HG03432 (cell line): Measurements from ENCODE around the gene DCDC2.
A peak's percentile ranks its signal among the peaks of the same experiment; 100 is the strongest.
"Not testable (repeated sequence)": the region's sequence is repeated elsewhere in the genome, so short reads cannot be mapped to it uniquely, and the experiment has no call there.

Experiments
- ATAC-seq: cut with Tn5 transposase; IDR thresholded peaks from one replicate; pipeline ENCODE4 v1.9.1; 2021; ENCODE audit warnings: mild to moderate bottlenecking, moderate library complexity; ENCODE audit not compliant: unreplicated experiment

Gene DCDC2

DNA sequence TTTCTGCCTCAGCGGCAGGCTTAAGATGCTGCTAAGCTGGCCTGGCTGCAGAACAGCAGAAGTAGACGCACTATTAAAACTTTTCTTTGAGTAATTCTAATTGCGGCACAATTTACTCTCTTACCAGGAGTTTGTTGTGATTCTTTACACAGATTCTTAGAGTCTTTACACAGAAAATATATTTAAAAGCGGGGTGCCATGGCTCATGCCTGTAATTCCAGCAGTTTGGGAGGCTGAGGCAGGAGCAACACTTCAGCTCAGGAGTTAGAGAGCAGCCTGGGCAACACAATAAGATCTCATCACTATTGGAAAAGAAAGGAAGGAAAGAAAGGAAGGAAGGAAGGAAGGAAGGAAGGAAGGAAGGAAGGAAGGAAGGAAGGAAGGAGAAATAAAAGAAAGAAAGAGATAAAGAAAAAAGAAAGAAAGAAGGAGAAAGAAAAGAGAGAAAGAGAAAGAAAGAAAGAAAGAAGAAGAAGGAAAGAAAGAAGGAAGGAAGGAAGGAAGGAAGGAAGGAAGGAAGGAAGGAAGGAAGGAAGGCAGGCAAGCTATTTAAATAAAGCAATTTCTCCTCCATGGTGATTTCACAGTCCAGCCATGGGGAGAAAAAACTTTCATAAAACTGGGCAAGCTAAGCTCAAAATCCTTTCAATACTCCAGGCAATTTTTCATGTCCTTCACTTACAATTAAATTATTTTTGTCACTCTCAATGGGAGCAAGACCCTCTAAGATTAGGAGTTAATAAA is 23.8 kb upstream of the DCDC2 start:
- no peak for ATAC-seq

DNA sequence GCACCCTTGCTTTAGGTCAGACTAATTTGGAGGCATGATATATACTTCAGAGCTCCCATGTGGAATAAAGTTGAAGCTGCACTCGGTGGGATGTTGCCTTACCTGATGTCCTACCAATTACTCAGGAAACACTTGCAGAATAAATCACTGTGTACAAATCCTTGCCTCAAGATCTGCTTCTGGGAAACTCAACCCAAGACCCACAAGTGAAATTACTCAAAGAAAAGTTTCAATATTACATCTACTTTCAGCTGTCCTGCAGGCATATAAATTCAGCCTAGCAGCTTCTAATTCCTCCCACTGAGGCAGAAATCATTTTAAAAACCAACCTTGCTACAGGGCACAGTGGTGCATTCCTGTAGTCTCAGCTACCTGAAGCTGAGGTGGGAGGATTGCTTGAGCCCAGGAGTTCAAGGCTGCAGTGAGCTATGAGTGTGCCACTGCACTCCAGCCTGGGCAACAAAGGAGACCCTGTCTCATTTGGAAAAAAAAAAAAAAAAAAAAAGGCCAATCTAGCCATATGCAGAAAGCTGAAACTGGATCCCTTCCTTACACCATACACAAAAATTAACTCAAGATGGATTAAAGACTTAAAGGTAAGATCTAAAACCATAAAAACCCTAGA is 20.7 kb upstream of the DCDC2 start:
- ATAC-seq, result peak; percentile 51

GRCh38 chr6:24376871-24377270 is 19.0 kb upstream of the DCDC2 start:
- no peak for ATAC-seq

- ATAC-seq, result no peak
Observed at GRCh38 chr6:24374612-24375011, 16.8 kb upstream of the DCDC2 start.

GRCh38 chr6:24365103-24365633 is 7.3 kb upstream of the DCDC2 start:
- ATAC-seq, result not testable (repeated sequence)

DNA sequence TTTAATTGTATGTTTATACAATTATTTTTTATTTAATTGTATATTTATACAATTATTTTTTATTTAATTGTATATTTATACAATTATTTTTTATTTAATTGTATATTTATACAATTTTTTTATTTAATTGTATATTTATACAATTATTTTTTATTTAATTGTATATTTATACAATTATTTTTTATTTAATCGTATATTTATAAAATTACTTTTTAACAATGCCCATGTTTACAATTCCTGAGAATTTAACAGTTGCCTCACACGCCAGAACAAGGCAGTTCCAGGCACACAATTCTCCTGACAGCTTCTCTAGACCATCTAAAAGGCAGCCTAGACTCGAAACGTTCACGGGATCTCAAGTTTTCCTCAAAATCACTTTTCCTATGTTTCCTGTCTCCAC is 4.5 kb upstream of the DCDC2 start:
- ATAC-seq, result not testable (repeated sequence)

DNA sequence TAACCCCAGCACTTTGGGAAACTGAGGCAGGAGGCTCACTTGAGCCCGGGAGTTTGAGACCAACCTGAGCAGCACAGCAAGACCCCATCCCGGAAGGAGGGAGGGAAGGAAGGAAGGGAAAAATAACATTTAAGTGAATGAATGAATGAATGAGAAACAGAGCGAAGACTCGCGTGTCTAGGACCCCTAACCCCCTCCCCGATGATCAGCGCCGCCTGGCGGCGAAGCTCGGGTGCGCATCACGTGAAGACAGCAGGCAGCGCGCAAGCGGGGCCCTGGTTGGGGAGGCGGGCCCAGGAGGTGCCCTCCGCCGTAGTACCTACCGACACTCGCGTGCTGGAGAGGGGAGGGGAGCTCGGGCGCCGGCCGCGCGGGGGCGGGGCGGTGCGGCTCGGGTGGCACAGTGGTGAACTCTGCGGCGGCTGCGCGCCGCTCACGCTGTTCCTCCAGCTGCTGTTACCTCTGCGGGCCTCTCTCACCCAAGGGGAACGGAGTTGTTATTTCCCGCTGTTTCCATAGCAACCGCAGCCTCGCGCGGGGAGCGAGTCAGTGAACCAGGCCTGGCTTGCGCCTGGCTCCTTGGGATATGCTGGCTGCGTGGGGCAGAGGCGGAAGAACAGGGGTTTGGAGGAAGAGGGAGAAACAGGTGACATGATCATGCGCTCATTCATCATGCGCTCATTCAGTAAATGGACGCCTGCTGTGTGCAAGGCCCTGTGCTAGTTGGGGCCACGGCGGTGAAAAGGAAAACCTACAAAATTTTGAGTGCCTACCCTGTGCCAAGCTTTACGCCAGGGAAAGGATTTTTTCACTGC is 2.0 kb upstream of the DCDC2 start:
- ATAC-seq, result peak; percentile 89

GRCh38 chr6:24358219-24358821 is 461 bp upstream of the DCDC2 start:
- no peak for ATAC-seq

DNA sequence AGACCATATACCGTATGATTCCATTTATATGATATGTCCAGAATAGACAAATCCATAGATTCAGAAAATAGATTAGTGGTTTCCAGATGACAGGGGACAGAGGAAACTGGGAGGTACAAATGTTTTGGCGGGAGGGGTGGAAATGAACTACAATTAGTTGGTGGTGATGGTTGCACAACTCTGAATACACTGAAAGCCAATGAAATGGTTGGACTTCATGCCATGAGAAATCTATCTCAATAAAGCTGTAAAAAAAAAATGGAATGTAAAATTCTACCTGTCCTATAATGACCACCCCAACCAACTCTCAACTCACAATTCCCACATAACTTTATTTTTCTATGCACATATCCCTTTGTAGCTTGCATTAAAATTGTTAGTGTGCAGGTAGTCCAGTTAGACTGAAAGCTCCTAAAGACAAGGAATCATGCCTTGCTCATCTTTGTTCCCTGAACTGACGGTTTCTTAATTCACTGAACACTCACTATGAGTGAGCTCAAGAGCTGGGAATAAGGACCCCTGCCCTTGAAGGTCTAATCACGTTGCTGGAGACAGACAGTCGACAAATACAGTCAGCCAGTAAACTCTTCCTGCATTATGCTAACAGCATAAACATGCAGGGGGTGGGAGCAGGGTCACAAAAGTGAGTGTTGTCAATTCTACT is 1.4 kb downstream of the DCDC2 start:
- no peak for ATAC-seq

DNA sequence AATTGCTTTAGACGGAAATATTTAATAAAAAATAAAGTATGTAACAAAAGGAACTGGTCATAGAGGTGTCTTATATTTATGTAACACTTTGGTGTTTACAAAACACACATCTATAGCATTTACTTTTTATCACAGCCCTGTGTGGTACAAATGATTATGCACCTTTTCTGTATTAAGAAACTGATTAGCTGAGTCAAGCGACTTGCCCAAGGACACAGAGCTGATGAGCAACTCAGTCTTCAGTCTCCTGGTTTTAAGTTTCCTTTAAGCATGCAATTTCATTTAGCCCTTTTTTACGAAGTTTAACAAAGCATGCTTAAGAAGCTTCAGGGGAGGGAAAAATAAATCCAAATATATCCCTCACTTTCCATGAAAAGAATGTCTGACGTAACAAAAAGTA is 2.5 kb downstream of the DCDC2 start:
- no peak for ATAC-seq

GRCh38 chr6:24353861-24354260 is 4.0 kb downstream of the DCDC2 start:
- no peak for ATAC-seq

GRCh38 chr6:24352434-24352833 is 5.4 kb downstream of the DCDC2 start:
- ATAC-seq, result no peak

GRCh38 chr6:24344976-24345375 is 12.9 kb downstream of the DCDC2 start:
- no peak for ATAC-seq

DNA sequence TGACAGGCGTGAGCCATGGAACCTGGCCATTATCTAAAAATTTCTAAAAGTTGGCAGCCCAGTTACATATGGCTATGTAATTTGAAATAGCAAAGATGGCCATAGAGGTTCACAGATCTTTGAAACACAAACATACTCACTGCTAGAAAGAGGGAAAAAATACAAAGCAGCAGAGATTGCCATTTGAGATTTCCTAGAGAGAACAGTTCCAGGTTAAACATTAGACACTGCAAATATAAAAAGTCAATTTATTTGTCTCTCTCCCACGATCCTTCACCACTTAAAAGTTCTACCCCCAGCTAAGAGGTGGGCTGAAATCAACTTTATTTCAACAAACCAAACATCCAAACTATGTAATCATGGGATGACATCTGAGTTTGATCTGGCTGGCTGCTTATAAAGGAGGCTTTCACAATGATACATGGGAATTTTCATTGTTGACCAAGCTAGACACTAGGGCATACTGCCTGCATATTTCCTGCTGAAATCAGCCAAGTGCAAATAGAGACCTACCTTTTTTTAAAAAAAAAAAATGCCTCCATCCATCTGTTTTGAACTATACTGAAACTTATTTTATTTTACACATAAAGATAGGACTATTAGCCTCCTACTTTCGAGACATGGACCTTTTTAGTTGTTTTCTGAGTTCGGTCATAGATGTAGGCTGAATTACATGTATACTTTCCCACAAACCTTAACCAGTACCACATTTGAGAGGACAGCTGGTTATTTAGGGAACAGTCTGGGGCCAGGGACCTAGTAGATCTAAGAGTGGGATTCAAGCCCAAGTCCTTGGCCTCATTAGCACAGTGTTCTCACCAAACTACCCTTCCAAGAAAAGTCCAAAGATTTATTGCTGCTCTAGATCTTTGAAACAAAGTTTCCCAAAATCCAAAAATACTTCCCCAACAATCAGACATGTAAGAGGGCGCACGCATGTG is 16.6 kb downstream of the DCDC2 start:
- ATAC-seq, result no peak

GRCh38 chr6:24339932-24340331 is 17.9 kb downstream of the DCDC2 start:
- no peak for ATAC-seq

- no peak for ATAC-seq
Observed at GRCh38 chr6:24334285-24334684, 23.6 kb downstream of the DCDC2 start.

GRCh38 chr6:24332317-24332716 is 25.5 kb downstream of the DCDC2 start:
- no peak for ATAC-seq

DNA sequence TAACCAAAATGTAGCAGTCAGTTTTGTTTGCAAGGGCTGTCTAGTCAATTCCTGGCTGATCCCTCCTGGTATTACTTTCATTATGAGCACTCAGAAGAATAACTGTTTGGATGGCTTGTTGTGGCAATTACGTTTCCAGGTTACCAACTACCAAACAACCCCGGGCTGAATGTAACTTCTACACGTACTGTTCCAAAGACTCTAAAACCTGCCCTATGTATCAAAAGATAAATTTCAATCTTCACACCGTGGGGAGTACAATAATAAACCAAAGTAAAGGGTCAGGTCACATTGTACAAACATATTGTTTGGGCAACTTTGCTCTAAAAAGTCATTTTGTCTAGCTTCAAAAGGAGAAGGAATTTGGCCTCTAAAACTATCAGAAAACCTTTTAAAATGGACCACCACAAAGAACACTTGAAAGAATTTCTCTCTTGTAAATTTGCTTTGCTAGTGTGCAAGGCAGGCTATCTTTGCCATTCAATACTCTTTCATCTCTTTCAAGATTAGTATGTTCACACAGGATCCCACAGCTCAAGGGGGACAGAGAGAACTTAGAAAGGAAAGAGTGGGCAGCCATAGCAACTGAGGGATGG is 27.6 kb downstream of the DCDC2 start:
- ATAC-seq, result no peak

GRCh38 chr6:24329451-24329850 is 28.4 kb downstream of the DCDC2 start:
- no peak for ATAC-seq
